Upper lobe of right lung (tissue), 1 donor: ENCODE data around the gene CARM1. TPM values are rescaled to one million over a fixed set of nuclear protein-coding genes. Genes with fewer than 3 reads are reported as not detected.

Experiments
- ATAC-seq: fragments of 200-7000 bp; cut with Tn5 transposase; one replicate; pipeline ENCODE4 v1.9.1; 2020; ENCODE audit warnings: mild to moderate bottlenecking, moderate library complexity
- DNase-seq: peaks from one replicate; pipeline ENCODE4 v3.0.0-alpha.2; 2020
- H3K27ac ChIP-seq: fragments of 200-600 bp; one replicate; pipeline ENCODE4 v1.8.0; 2022
- H3K27me3 ChIP-seq: fragments of 200-600 bp; one replicate; pipeline ENCODE4 v1.8.0; 2022; ENCODE audit warnings: mild to moderate bottlenecking
- H3K36me3 ChIP-seq: fragments of 200-600 bp; one replicate; pipeline ENCODE4 v1.8.0; 2022
- H3K4me1 ChIP-seq: fragments of 200-600 bp; one replicate; pipeline ENCODE4 v1.8.0; 2022
- H3K4me3 ChIP-seq: fragments of 200-600 bp; one replicate; pipeline ENCODE4 v1.8.0; 2022; ENCODE audit warnings: mild to moderate bottlenecking
- H3K9me3 ChIP-seq: fragments of 200-600 bp; one replicate; pipeline ENCODE4 v1.8.0; 2022
- CTCF ChIP-seq: fragments of 200-600 bp; IDR thresholded peaks from one replicate; pipeline ENCODE4 v1.8.0; 2022; ENCODE audit warnings: antibody characterized with exemption
- intact Hi-C: fragments of 100-400 bp; cut with DNase I; formaldehyde crosslinking; loops from one replicate; pipeline ENCODE4 v1.11.0; 2022
- total RNA-seq: library from RNA; stranded (reverse); fragmentation: NEBNext Ultra II Directional; extraction: Animal tissue kit (Norgen Biotek cat#: 25700); gene quantifications from one replicate; pipeline ENCODE4 v1.2.1, GENCODE V29; 2021
- donor health status: DM: no; HTN: yes; CAD: no; lungs with severe emphysema.

Gene CARM1
- total RNA-seq, 1 donor from 2014 or later: 25.5 TPM

GRCh38 chr19:10858204-10858828, 13.0 kb upstream of the CARM1 start:
- peak; percentile 60 for TF ChIP-seq CTCF

GRCh38 chr19:10861103-10861651, 10.2 kb upstream of the CARM1 start:
- intact Hi-C loops: no loop called here

More at GRCh38 chr19:10858204-10858828, 13.0 kb upstream of the CARM1 start:
- ATAC-seq (peak; percentile 29), DNase-seq (no peak)
- no peak overlapping the region for H3K4me3 ChIP-seq
- intact Hi-C loops: no loop called here
- no peaks in the 10 kb centered on the region for H3K9me3 ChIP-seq
- no peak overlapping the region for H3K27ac ChIP-seq
- H3K4me1 ChIP-seq: no peaks in the 10 kb centered on the region
- no peaks in the 10 kb centered on the region for H3K27me3 ChIP-seq
- no peaks in the 10 kb centered on the region for H3K36me3 ChIP-seq

GRCh38 chr19:10862561-10863106, 8.7 kb upstream of the CARM1 start:
- DNase-seq: no peak
- intact Hi-C loops: no loop called here
- no peak for ATAC-seq
- H3K36me3 ChIP-seq: no peaks in the 10 kb centered on the region
- H3K27ac ChIP-seq: peak overlapping the region; percentile 48
- no peak overlapping the region for H3K4me3 ChIP-seq
- TF ChIP-seq CTCF: no peak
- no peaks in the 10 kb centered on the region for H3K27me3 ChIP-seq
- peaks cover 11% of the 10 kb centered on the region for H3K4me1 ChIP-seq
- no peaks in the 10 kb centered on the region for H3K9me3 ChIP-seq

More at GRCh38 chr19:10861103-10861651, 10.2 kb upstream of the CARM1 start:
- H3K36me3 ChIP-seq: no peaks in the 10 kb centered on the region
- peak; percentile 52 for TF ChIP-seq CTCF
- no peak overlapping the region for H3K4me3 ChIP-seq
- ATAC-seq (peak; percentile 65), DNase-seq (no peak)
- no peaks in the 10 kb centered on the region for H3K27me3 ChIP-seq
- no peaks in the 10 kb centered on the region for H3K9me3 ChIP-seq
- H3K27ac ChIP-seq: no peak overlapping the region
- peaks cover 11% of the 10 kb centered on the region for H3K4me1 ChIP-seq

GRCh38 chr19:10863107-10863717, 8.1 kb upstream of the CARM1 start:
- no peak overlapping the region for H3K4me3 ChIP-seq

DNA sequence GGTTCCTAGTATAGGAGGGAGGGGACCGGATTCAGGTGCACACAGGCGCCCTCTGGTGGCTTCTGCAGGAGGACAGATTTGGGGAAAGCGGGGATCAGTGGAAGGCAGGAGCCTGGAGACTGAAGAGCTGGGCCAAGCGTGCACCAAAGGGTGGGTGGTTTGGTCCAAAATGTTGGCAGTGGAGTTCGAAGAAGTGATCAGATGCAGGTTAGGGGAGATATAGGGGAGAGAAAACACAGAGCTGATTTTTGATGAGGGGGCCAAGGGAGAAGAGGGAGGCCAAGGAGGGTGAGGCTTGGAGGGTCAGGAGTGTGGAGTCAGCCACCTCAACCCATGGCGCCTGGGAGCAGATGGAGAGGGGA, 6.8 kb upstream of the CARM1 start:
- H3K36me3 ChIP-seq: no peaks in the 10 kb centered on the region
- no peaks in the 10 kb centered on the region for H3K9me3 ChIP-seq
- H3K27me3 ChIP-seq: no peaks in the 10 kb centered on the region
- H3K4me1 ChIP-seq: peaks cover 11% of the 10 kb centered on the region
- peak overlapping the region; percentile 32 for H3K27ac ChIP-seq
- DNase-seq: peak; percentile 91
- peak; percentile 89 for ATAC-seq
- no peak overlapping the region for H3K4me3 ChIP-seq
- intact Hi-C loops: no loop called here
- peak; percentile 95 for TF ChIP-seq CTCF

More at GRCh38 chr19:10863107-10863717, 8.1 kb upstream of the CARM1 start:
- ATAC-seq (peak; percentile 71), DNase-seq (peak; percentile 81)
- peaks cover 11% of the 10 kb centered on the region for H3K4me1 ChIP-seq
- intact Hi-C loops: no loop called here
- TF ChIP-seq CTCF: no peak
- H3K36me3 ChIP-seq: no peaks in the 10 kb centered on the region
- peak overlapping the region; percentile 48 for H3K27ac ChIP-seq
- H3K9me3 ChIP-seq: no peaks in the 10 kb centered on the region
- no peaks in the 10 kb centered on the region for H3K27me3 ChIP-seq
